ENCODE measurements around the gene CHL1.

DNA sequence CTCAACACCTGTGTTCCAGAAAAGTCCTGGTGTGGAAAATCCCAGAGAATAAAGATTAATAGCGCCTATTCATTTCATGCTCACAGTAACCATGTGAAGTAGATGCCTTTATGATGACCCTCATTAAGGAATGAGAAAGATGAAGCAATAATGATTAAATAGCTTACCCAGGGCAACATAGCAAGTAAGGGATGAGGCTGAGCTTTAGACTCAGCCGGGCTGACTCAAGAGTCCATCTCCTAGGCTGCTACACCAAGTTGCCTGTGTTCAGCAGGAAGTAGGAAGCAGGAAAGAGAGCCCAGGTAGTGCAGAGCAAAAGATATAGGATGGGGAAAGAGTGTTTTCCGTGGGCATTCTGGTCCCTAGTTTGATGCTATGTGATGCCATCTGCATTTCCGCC, 256.5 kb downstream of the CHL1 start:
- TF ChIP-seq POLR2A (IDR thresholded peaks at IDR 0.05; ENCODE audit: low read length) (no peak), GATA1 (IDR thresholded peaks at IDR 0.05; ENCODE audit: low read depth, low read length) (no peak)

Data from erythroblast (primary cell).